ENCODE measurements around the gene ALPP.
"Not testable (repeated sequence)": the region's sequence is repeated elsewhere in the genome, so short reads cannot be mapped to it uniquely, and the experiment has no call there.

Gene ALPP

GRCh38 chr2:232352511-232353091 lies 25.9 kb upstream of the ALPP start:
- peaks cover 0 to under 1% of the 10 kb centered on the region in 2 donors for H3K9me3 ChIP-seq (ENCODE audit: control insufficient read depth in 2 of 2, low read length in 2 of 2)

GRCh38 chr2:232353096-232353495 lies 25.5 kb upstream of the ALPP start:
- no peaks in the 10 kb centered on the region for H3K9me3 ChIP-seq (ENCODE audit: control insufficient read depth in 2 of 2, low read length in 2 of 2)
- no peaks in the 10 kb centered on the region for H3K36me3 ChIP-seq (ENCODE audit: control insufficient read depth in 2 of 2, insufficient read depth in 2 of 2, low read length in 2 of 2)
- peaks cover 15% of the 10 kb centered on the region for H3K4me1 ChIP-seq (ENCODE audit: control insufficient read depth, insufficient read depth, low read length)
- H3K27me3 ChIP-seq (ENCODE audit: control insufficient read depth in 1 of 2, insufficient read depth in 2 of 2, low read length in 2 of 2) = peaks cover 43 to 44% of the 10 kb centered on the region in 2 donors
- H3K27ac ChIP-seq (ENCODE audit: low read length) = no peak overlapping the region
- no peak overlapping the region for H3K9ac ChIP-seq (ENCODE audit: low read length in 2 of 2)
- H3K4me3 ChIP-seq (ENCODE audit: low read length in 2 of 2) = no peak overlapping the region

More at GRCh38 chr2:232352511-232353091, 25.9 kb upstream of the ALPP start:
- Histone ChIP-seq H3K9ac (ENCODE audit: low read length in 2 of 2) (no peak overlapping the region), H3K36me3 (ENCODE audit: control insufficient read depth in 2 of 2, insufficient read depth in 2 of 2, low read length in 2 of 2) (no peaks in the 10 kb centered on the region), H3K27ac (ENCODE audit: low read length) (no peak overlapping the region), H3K4me1 (ENCODE audit: control insufficient read depth, insufficient read depth, low read length) (peaks cover 15% of the 10 kb centered on the region), H3K27me3 (ENCODE audit: control insufficient read depth in 1 of 2, insufficient read depth in 2 of 2, low read length in 2 of 2) (peaks cover 43 to 44% of the 10 kb centered on the region in 2 donors), H3K4me3 (ENCODE audit: low read length in 2 of 2) (no peak overlapping the region)

GRCh38 chr2:232353660-232354059 lies 24.9 kb upstream of the ALPP start:
- Histone ChIP-seq H3K9me3 (ENCODE audit: control insufficient read depth in 2 of 2, low read length in 2 of 2) (no peaks in the 10 kb centered on the region), H3K27ac (ENCODE audit: low read length) (no peak overlapping the region), H3K36me3 (ENCODE audit: control insufficient read depth in 2 of 2, insufficient read depth in 2 of 2, low read length in 2 of 2) (no peaks in the 10 kb centered on the region), H3K4me1 (ENCODE audit: control insufficient read depth, insufficient read depth, low read length) (peaks cover 15% of the 10 kb centered on the region), H3K4me3 (ENCODE audit: low read length in 2 of 2) (no peak overlapping the region), H3K27me3 (ENCODE audit: control insufficient read depth in 1 of 2, insufficient read depth in 2 of 2, low read length in 2 of 2) (peaks cover 43 to 44% of the 10 kb centered on the region in 2 donors), H3K9ac (ENCODE audit: low read length in 2 of 2) (no peak overlapping the region)

DNA sequence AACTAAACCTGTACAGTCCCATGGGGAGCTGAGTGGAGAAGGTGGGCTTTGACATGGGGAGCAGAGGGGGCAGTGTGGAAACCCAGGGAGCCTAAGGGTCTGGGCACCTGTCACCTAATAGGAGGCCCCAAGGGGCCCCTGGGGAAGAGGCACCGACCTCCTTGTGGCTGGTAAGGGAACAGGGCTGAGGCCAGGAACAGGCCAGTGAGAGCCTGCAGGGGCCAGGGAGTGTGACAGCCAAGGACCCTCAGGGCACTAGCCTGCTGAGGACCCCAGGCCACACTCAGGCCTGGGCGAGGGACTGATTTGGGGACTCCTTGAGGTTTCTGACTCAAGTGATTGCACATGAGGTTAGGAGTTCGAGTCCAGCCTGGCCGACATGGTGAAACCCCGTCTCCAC lies 24.5 kb upstream of the ALPP start:
- Histone ChIP-seq H3K9ac (ENCODE audit: low read length in 2 of 2) (no peak overlapping the region), H3K27ac (ENCODE audit: low read length) (no peak overlapping the region), H3K27me3 (ENCODE audit: control insufficient read depth in 1 of 2, insufficient read depth in 2 of 2, low read length in 2 of 2) (peaks cover 43 to 44% of the 10 kb centered on the region in 2 donors), H3K9me3 (ENCODE audit: control insufficient read depth in 2 of 2, low read length in 2 of 2) (no peaks in the 10 kb centered on the region), H3K36me3 (ENCODE audit: control insufficient read depth in 2 of 2, insufficient read depth in 2 of 2, low read length in 2 of 2) (no peaks in the 10 kb centered on the region), H3K4me3 (ENCODE audit: low read length in 2 of 2) (no peak overlapping the region), H3K4me1 (ENCODE audit: control insufficient read depth, insufficient read depth, low read length) (peaks cover 15% of the 10 kb centered on the region)

GRCh38 chr2:232361646-232362045 lies 16.9 kb upstream of the ALPP start:
- H3K4me3 ChIP-seq (ENCODE audit: low read length in 2 of 2) = no peak overlapping the region
- no peaks in the 10 kb centered on the region for H3K27me3 ChIP-seq (ENCODE audit: control insufficient read depth in 1 of 2, insufficient read depth in 2 of 2, low read length in 2 of 2)
- H3K9me3 ChIP-seq (ENCODE audit: control insufficient read depth in 2 of 2, low read length in 2 of 2) = peaks cover 0 to 2% of the 10 kb centered on the region in 2 donors
- H3K27ac ChIP-seq (ENCODE audit: low read length) = no peak overlapping the region
- no peaks in the 10 kb centered on the region for H3K4me1 ChIP-seq (ENCODE audit: control insufficient read depth, insufficient read depth, low read length)
- no peaks in the 10 kb centered on the region for H3K36me3 ChIP-seq (ENCODE audit: control insufficient read depth in 2 of 2, insufficient read depth in 2 of 2, low read length in 2 of 2)
- H3K9ac ChIP-seq (ENCODE audit: low read length in 2 of 2) = no peak overlapping the region

- H3K4me3 ChIP-seq (ENCODE audit: low read length in 2 of 2) = no peak overlapping the region
Measured at GRCh38 chr2:232362174-232362900, 16.2 kb upstream of the ALPP start.

DNA sequence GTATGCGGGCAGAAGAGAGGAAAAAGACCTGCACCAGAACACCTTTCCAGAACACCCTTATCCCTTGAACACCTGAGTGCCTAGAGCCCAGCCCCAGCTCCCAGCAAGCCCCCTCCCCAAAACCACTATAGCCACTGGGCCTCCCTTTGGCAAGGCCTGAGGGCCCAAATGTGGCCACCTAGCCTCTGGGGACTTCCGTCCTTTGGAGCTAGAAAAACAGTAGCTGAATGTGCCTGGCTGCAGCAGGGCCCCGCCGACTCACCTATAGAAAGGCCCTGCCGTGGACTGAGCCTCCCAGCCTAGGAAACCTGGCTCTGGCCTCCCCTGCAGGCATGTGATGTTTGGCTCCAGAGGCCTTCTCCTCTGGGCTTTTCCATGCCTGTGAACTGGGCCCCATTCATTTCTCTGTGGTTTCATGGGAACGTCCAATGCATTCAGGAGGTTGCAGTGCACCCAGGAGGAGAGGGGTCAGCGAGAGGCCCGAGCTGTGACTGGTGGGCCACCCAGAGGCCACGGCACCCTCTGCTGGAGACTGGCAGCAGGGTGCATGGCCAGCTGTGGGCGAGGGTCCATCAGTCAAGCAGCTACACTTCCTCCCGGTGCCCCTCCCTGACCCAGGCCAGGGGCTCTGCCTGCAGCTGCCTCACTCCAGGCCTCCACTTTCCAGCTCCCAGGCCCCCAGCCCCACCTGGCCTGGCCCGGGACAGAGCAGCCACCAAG lies 15.3 kb upstream of the ALPP start:
- H3K36me3 ChIP-seq (ENCODE audit: control insufficient read depth in 2 of 2, insufficient read depth in 2 of 2, low read length in 2 of 2); H3K9ac ChIP-seq (ENCODE audit: low read length in 2 of 2); H3K4me1 ChIP-seq (ENCODE audit: control insufficient read depth, insufficient read depth, low read length); H3K27me3 ChIP-seq (ENCODE audit: control insufficient read depth in 1 of 2, insufficient read depth in 2 of 2, low read length in 2 of 2); H3K9me3 ChIP-seq (ENCODE audit: control insufficient read depth in 2 of 2, low read length in 2 of 2); H3K4me3 ChIP-seq (ENCODE audit: low read length in 2 of 2); H3K27ac ChIP-seq (ENCODE audit: low read length): not testable (repeated sequence)

More at GRCh38 chr2:232362174-232362900, 16.2 kb upstream of the ALPP start:
- Histone ChIP-seq H3K27me3 (ENCODE audit: control insufficient read depth in 1 of 2, insufficient read depth in 2 of 2, low read length in 2 of 2) (no peaks in the 10 kb centered on the region), H3K36me3 (ENCODE audit: control insufficient read depth in 2 of 2, insufficient read depth in 2 of 2, low read length in 2 of 2) (no peaks in the 10 kb centered on the region), H3K9me3 (ENCODE audit: control insufficient read depth in 2 of 2, low read length in 2 of 2) (peaks cover 0 to 2% of the 10 kb centered on the region in 2 donors), H3K9ac (ENCODE audit: low read length in 2 of 2) (no peak overlapping the region), H3K27ac (ENCODE audit: low read length) (no peak overlapping the region), H3K4me1 (ENCODE audit: control insufficient read depth, insufficient read depth, low read length) (no peaks in the 10 kb centered on the region)

DNA sequence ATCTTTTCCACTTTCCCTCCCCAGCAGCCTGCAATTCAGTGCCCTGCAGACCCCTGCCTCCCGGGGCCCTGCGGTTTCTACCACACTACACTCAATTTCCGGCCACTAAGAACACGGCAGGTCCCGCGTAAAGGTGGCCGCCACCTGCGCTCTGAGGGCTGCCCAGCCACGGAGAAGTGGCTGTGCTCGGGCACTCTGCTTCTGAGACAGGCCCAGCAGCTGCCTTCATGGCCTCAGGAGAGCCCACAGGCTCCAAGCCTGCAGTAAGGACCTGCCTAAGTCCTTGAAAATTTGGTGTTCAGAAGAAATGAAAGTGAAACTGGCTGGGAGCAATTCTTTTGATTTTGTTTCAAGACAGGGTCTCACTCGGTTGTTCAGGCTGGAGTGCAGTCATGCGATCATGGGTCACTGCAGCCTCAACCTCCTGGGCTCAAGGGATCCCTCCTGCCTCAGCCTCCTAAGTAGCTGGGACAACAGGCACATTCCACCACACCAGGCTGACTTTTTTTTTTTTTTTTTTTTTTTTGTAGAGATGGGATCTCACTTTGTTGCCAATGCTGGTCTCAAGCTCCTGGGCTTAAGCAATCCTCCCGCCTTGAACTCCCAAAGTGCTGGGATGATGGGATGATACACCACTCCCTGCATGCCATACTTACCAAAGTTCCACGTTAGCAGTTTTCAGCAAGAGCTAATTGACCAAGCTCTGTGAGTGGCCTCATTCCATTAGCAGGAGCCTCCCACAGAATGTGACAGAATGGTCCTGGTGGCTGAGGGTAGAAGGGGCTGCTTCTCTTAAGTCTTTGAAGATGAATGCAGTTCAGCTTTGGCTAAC lies 14.6 kb upstream of the ALPP start:
- Histone ChIP-seq H3K27me3 (ENCODE audit: control insufficient read depth in 1 of 2, insufficient read depth in 2 of 2, low read length in 2 of 2) (no peaks in the 10 kb centered on the region), H3K4me3 (ENCODE audit: low read length in 2 of 2) (no peak overlapping the region), H3K9ac (ENCODE audit: low read length in 2 of 2) (no peak overlapping the region), H3K4me1 (ENCODE audit: control insufficient read depth, insufficient read depth, low read length) (no peaks in the 10 kb centered on the region), H3K9me3 (ENCODE audit: control insufficient read depth in 2 of 2, low read length in 2 of 2) (peaks cover 0 to 2% of the 10 kb centered on the region in 2 donors), H3K36me3 (ENCODE audit: control insufficient read depth in 2 of 2, insufficient read depth in 2 of 2, low read length in 2 of 2) (no peaks in the 10 kb centered on the region), H3K27ac (ENCODE audit: low read length) (no peak overlapping the region)

DNA sequence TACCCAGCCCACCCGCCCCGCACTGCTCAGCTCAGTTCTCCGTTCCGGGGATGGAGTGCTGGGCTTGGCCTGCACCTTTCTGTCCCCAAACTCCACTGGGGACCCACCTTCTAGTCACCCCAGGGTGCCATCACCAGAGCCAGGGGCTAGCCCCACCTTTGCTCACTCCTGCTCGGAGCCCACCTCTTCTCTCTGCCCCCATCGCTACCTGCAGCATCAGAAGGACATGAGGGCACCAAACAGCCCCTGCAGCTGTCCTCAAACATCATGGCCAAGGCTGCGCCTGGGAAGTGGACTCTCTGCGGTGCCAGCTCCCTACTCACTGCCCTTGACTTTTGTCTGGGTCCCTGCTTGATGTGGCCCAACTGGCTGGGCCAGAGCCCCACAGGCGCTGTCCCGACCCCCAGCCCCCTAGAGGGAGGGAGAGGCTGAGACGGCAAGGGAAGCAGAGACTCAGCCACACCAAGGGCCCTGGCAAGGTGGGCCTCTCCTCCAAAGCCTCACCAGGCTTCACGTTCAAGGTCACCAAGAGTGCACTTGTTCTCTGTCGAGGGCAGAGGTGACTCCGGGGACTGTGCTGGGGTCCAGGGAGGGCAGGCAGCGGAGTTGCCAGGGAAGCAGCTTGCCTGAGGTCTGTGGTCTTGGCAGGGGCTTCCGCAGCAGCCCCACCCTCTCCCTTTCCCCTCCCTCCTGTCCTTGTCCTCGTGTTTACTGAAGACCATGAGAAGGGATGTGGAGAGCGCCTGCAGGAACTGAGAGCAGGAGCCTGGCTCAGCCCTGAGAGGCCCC lies 13.6 kb upstream of the ALPP start:
- not testable (repeated sequence) for H3K36me3 ChIP-seq (ENCODE audit: control insufficient read depth in 2 of 2, insufficient read depth in 2 of 2, low read length in 2 of 2); H3K9ac ChIP-seq (ENCODE audit: low read length in 2 of 2); H3K4me3 ChIP-seq (ENCODE audit: low read length in 2 of 2); H3K9me3 ChIP-seq (ENCODE audit: control insufficient read depth in 2 of 2, low read length in 2 of 2); H3K27me3 ChIP-seq (ENCODE audit: control insufficient read depth in 1 of 2, insufficient read depth in 2 of 2, low read length in 2 of 2); H3K27ac ChIP-seq (ENCODE audit: low read length); H3K4me1 ChIP-seq (ENCODE audit: control insufficient read depth, insufficient read depth, low read length)
